Trophoblast cell (in vitro differentiated cells and primary cell): Measurements from ENCODE around the gene NFAM1.

ENCODE experiments used
- DNase-seq, 2 donors: peaks; one replicate each; pipeline ENCODE4 v3.0.0-alpha.2; 2016
- H2AFZ ChIP-seq: 2 replicates; pipeline ENCODE4 v1.6.1; 2013; ENCODE audit warnings: low read length, moderate library complexity, mild to moderate bottlenecking; ENCODE audit not compliant: insufficient read depth, poor library complexity
- H2AK5ac ChIP-seq: 2 replicates; pipeline ENCODE4 v1.6.1; 2013; ENCODE audit warnings: mild to moderate bottlenecking, low read length
- H2BK120ac ChIP-seq: 2 replicates; pipeline ENCODE4 v1.6.1; 2013; ENCODE audit warnings: low read length, mild to moderate bottlenecking, moderate library complexity; ENCODE audit not compliant: insufficient read depth, poor library complexity
- H2BK12ac ChIP-seq: 2 replicates; pipeline ENCODE4 v1.6.1; 2013; ENCODE audit warnings: mild to moderate bottlenecking, low read length, moderate library complexity
- H2BK5ac ChIP-seq: 2 replicates; pipeline ENCODE4 v1.6.1; 2013; ENCODE audit warnings: low read length, low read depth, moderate library complexity, mild to moderate bottlenecking; ENCODE audit not compliant: poor library complexity
- H3K14ac ChIP-seq: 2 replicates; pipeline ENCODE4 v1.6.1; 2013; ENCODE audit warnings: mild to moderate bottlenecking, low read length
- H3K18ac ChIP-seq: 2 replicates; pipeline ENCODE4 v1.6.1; 2013; ENCODE audit warnings: mild to moderate bottlenecking, low read length
- H3K23ac ChIP-seq: 2 replicates; pipeline ENCODE4 v1.6.1; 2013; ENCODE audit warnings: low read length
- H3K27ac ChIP-seq: 2 replicates; pipeline ENCODE4 v1.5.1; 2013; ENCODE audit warnings: low read depth, mild to moderate bottlenecking, inconsistent platforms, low read length, moderate library complexity
- H3K27me3 ChIP-seq: 2 replicates; pipeline ENCODE4 v1.6.1; 2013; ENCODE audit warnings: inconsistent platforms, mild to moderate bottlenecking, low read length, moderate library complexity; ENCODE audit not compliant: insufficient read depth
- H3K36me3 ChIP-seq, 2 experiments: 1 replicate in 1 of 2; 2 replicates in 1 of 2; pipeline ENCODE4 v1.6.1; 2013; ENCODE audit warnings: low read length in 2 of 2, mild to moderate bottlenecking in 2 of 2, moderate library complexity in 1 of 2; ENCODE audit not compliant: insufficient read depth in 2 of 2, control insufficient read depth in 1 of 2
- H3K4ac ChIP-seq: 2 replicates; pipeline ENCODE4 v1.6.1; 2013; ENCODE audit warnings: low read depth, mild to moderate bottlenecking, low read length, moderate library complexity
- H3K4me1 ChIP-seq, 2 experiments: 1 replicate in 1 of 2; 2 replicates in 1 of 2; pipeline ENCODE4 v1.6.1; 2013; ENCODE audit warnings: low read length in 2 of 2, mild to moderate bottlenecking in 2 of 2, moderate library complexity in 1 of 2; ENCODE audit not compliant: insufficient read depth in 2 of 2, control insufficient read depth in 1 of 2
- H3K4me2 ChIP-seq: 2 replicates; pipeline ENCODE4 v1.6.1; 2013; ENCODE audit warnings: inconsistent platforms, mild to moderate bottlenecking, low read length, moderate library complexity
- H3K4me3 ChIP-seq: 2 replicates; pipeline ENCODE4 v1.5.1; 2013; ENCODE audit warnings: mild to moderate bottlenecking, low read depth, low read length, inconsistent platforms
- H3K79me1 ChIP-seq: one replicate; pipeline ENCODE4 v1.6.1; 2013; ENCODE audit warnings: low read length
- H3K79me2 ChIP-seq: 2 replicates; pipeline ENCODE4 v1.6.1; 2013; ENCODE audit warnings: low read length, mild to moderate bottlenecking; ENCODE audit not compliant: control insufficient read depth, insufficient read depth, poor library complexity
- H3K9ac ChIP-seq: 2 replicates; pipeline ENCODE4 v1.6.1; 2013; ENCODE audit warnings: mild to moderate bottlenecking, low read length
- H3K9me3 ChIP-seq: 2 replicates; pipeline ENCODE4 v1.6.1; 2013; ENCODE audit warnings: low read depth, mild to moderate bottlenecking, control low read depth, inconsistent platforms, low read length; ENCODE audit not compliant: insufficient read depth
- H4K12ac ChIP-seq: 2 replicates; pipeline ENCODE4 v1.6.1; 2013; ENCODE audit warnings: low read depth, mild to moderate bottlenecking, low read length, moderate library complexity
- H4K8ac ChIP-seq: 2 replicates; pipeline ENCODE4 v1.6.1; 2013; ENCODE audit warnings: low read depth, mild to moderate bottlenecking, low read length, moderate library complexity
- H4K91ac ChIP-seq: one replicate; pipeline ENCODE4 v1.6.1; 2013; ENCODE audit warnings: low read depth, mild to moderate bottlenecking, low read length, moderate library complexity
- WGBS: extraction: QIAGEN DNeasy Blood & Tissue Kit; methylation state at CpG from one replicate; pipeline ENCODE4 v1.1.7; 2013; ENCODE audit warnings: missing lambda C conversion rate; ENCODE audit not compliant: insufficient read length, insufficient coverage; ENCODE audit errors: extremely low coverage; 5-methylcytosine and 5-hydroxymethylcytosine counted together

Gene NFAM1

GRCh38 chr22:42430528-42431125, 1.6 kb downstream of the NFAM1 start:
- no peak for DNase-seq
- H3K4me1 ChIP-seq = peaks cover 4 to 7% of the 10 kb centered on the region in 2 experiments
- no peak overlapping the region for H4K12ac ChIP-seq
- no peak overlapping the region for H2AK5ac ChIP-seq
- no peak overlapping the region for H2BK5ac ChIP-seq
- no peaks in the 10 kb centered on the region for H3K36me3 ChIP-seq
- no peak overlapping the region for H3K27ac ChIP-seq
- no peak overlapping the region for H3K23ac ChIP-seq
- no CpG with 5 or more reads among the region's 9 CpGs for WGBS
- H3K9ac ChIP-seq = no peak overlapping the region
- H3K79me2 ChIP-seq = no peaks in the 10 kb centered on the region
- no peak overlapping the region for H3K4ac ChIP-seq
- no peak overlapping the region for H3K14ac ChIP-seq
- H3K4me3 ChIP-seq = no peak overlapping the region
- no peak overlapping the region for H2BK12ac ChIP-seq
- no peak overlapping the region for H2AFZ ChIP-seq
- H3K79me1 ChIP-seq = no peaks in the 10 kb centered on the region
- no peak overlapping the region for H3K18ac ChIP-seq
- no peak overlapping the region for H4K91ac ChIP-seq
- no peak overlapping the region for H3K4me2 ChIP-seq
- no peaks in the 10 kb centered on the region for H3K27me3 ChIP-seq
- H3K9me3 ChIP-seq = peaks cover 2% of the 10 kb centered on the region
- H4K8ac ChIP-seq = no peak overlapping the region
- no peak overlapping the region for H2BK120ac ChIP-seq

GRCh38 chr22:42428760-42429159, 3.4 kb downstream of the NFAM1 start:
- Histone ChIP-seq H3K9me3 (peaks cover 1% of the 10 kb centered on the region), H3K79me1 (no peaks in the 10 kb centered on the region), H3K36me3 (no peaks in the 10 kb centered on the region), H3K14ac (no peak overlapping the region), H3K9ac (no peak overlapping the region), H3K18ac (no peak overlapping the region), H3K79me2 (no peaks in the 10 kb centered on the region), H4K8ac (no peak overlapping the region), H3K27ac (no peak overlapping the region), H3K4me2 (no peak overlapping the region), H3K4me1 (peaks cover 7% of the 10 kb centered on the region in 2 experiments), H2AFZ (no peak overlapping the region), H4K12ac (no peak overlapping the region), H3K27me3 (no peaks in the 10 kb centered on the region), H2BK12ac (no peak overlapping the region), H3K4me3 (no peak overlapping the region), H3K4ac (no peak overlapping the region), H2BK120ac (no peak overlapping the region), H2AK5ac (no peak overlapping the region), H3K23ac (no peak overlapping the region), H4K91ac (no peak overlapping the region), H2BK5ac (no peak overlapping the region)
- no peak for DNase-seq
- WGBS = no CpG with 5 or more reads among the region's 3 CpGs

- no peak overlapping the region for H3K4ac ChIP-seq
- H3K79me2 ChIP-seq = no peaks in the 10 kb centered on the region
- no peak overlapping the region for H4K12ac ChIP-seq
- no peaks in the 10 kb centered on the region for H3K79me1 ChIP-seq
- no peaks in the 10 kb centered on the region for H3K27me3 ChIP-seq
- no peak for DNase-seq
- H2AK5ac ChIP-seq = no peak overlapping the region
- H3K9ac ChIP-seq = no peak overlapping the region
- no peak overlapping the region for H3K18ac ChIP-seq
- no peaks in the 10 kb centered on the region for H3K9me3 ChIP-seq
- no peaks in the 10 kb centered on the region for H3K36me3 ChIP-seq
- H4K91ac ChIP-seq = no peak overlapping the region
- no peak overlapping the region for H3K14ac ChIP-seq
- no peak overlapping the region for H4K8ac ChIP-seq
- H3K4me3 ChIP-seq = no peak overlapping the region
- no peak overlapping the region for H3K23ac ChIP-seq
- no peak overlapping the region for H2BK120ac ChIP-seq
- peaks cover 7% of the 10 kb centered on the region in 2 experiments for H3K4me1 ChIP-seq
- WGBS = no CpG with 5 or more reads among the region's 14 CpGs
- no peak overlapping the region for H2BK12ac ChIP-seq
- H3K4me2 ChIP-seq = no peak overlapping the region
- H3K27ac ChIP-seq = no peak overlapping the region
- H2AFZ ChIP-seq = no peak overlapping the region
- no peak overlapping the region for H2BK5ac ChIP-seq
These were observed 4.2 kb downstream of the NFAM1 start for GRCh38 chr22:42428025-42428424.

- Histone ChIP-seq H3K4me2 (no peak overlapping the region), H4K8ac (no peak overlapping the region), H3K36me3 (no peaks in the 10 kb centered on the region), H3K4me1 (peaks cover 7% of the 10 kb centered on the region in 2 experiments), H2AK5ac (no peak overlapping the region), H3K9me3 (no peaks in the 10 kb centered on the region), H2AFZ (no peak overlapping the region), H4K91ac (no peak overlapping the region), H4K12ac (no peak overlapping the region), H2BK120ac (no peak overlapping the region), H3K4me3 (no peak overlapping the region), H3K9ac (no peak overlapping the region), H3K79me1 (no peaks in the 10 kb centered on the region), H2BK5ac (no peak overlapping the region), H3K4ac (no peak overlapping the region), H3K27ac (no peak overlapping the region), H3K27me3 (no peaks in the 10 kb centered on the region), H3K79me2 (no peaks in the 10 kb centered on the region), H3K18ac (no peak overlapping the region), H3K14ac (no peak overlapping the region), H3K23ac (no peak overlapping the region), H2BK12ac (no peak overlapping the region)
- DNase-seq = no peak
- WGBS = no CpG with 5 or more reads among the region's 9 CpGs
These were observed 5.0 kb downstream of the NFAM1 start for GRCh38 chr22:42427167-42427566.
